Peyer's patch (tissue), 4 donors: ENCODE results near the gene AUNIP. TPM values are rescaled to one million over a fixed set of nuclear protein-coding genes. Genes with fewer than 3 reads are reported as not detected.
A peak's percentile ranks its signal among the peaks of the same experiment; 100 is the strongest.

Experiments used
- DNase-seq, 3 donors: peaks; one replicate each; pipeline ENCODE4 v3.0.0-alpha.2; 2017 to 2019
- H3K27ac ChIP-seq, 4 donors: fragments of 200-600 bp; sonication (generic); one replicate each; pipeline ENCODE4 v1.5.1; 2016 to 2019
- H3K27me3 ChIP-seq, 2 donors: fragments of 200-600 bp; sonication (generic); one replicate each; pipeline ENCODE4 v1.5.1; 2019
- H3K36me3 ChIP-seq, 3 donors: fragments of 200-600 bp; sonication (generic); one replicate each; pipeline ENCODE4 v1.5.1; 2016 to 2019
- H3K4me1 ChIP-seq, 4 donors: fragments of 200-600 bp; sonication (generic); one replicate each; pipeline ENCODE4 v1.5.1; 2016 to 2019
- H3K4me3 ChIP-seq, 4 donors: fragments of 200-600 bp; sonication (generic); 1 replicate in 3 of 4; 2 replicates in 1 of 4; pipeline ENCODE4 v1.5.1; 2016 to 2019; ENCODE audit warnings: mild to moderate bottlenecking in 1 of 4
- H3K9me3 ChIP-seq, 4 donors: fragments of 200-600 bp; sonication (generic); one replicate each; pipeline ENCODE4 v1.5.1; 2016 to 2019; ENCODE audit warnings: mild to moderate bottlenecking in 1 of 4
- POLR2A ChIP-seq, 2 donors: fragments of 450-650 bp; IDR thresholded peaks; one replicate each; pipeline ENCODE4 v1.5.1; 2017; ENCODE audit warnings: antibody characterized with exemption in 2 of 2, mild to moderate bottlenecking in 2 of 2, moderate library complexity in 2 of 2
- total RNA-seq, 4 donors: library from RNA; depleted of rRNA; stranded (reverse); fragments of >200 nt; gene quantifications; one replicate each; pipeline ENCODE4 v1.1.0, GENCODE V29; 2016
- TF ChIP-seq, protein P1 (sequence below), 6 experiments: fragments of 450-650 bp in 4 of 6; fragments of 200-600 bp in 2 of 6; sonication (generic) in 1 of 6; IDR thresholded peaks; one replicate each; pipeline ENCODE4 v1.5.1; 2017 to 2019; ENCODE audit warnings: antibody characterized with exemption in 6 of 6, mild to moderate bottlenecking in 3 of 6, moderate library complexity in 1 of 6

The AUNIP gene
- total RNA-seq, 4 donors from 2014 or later, result 0.95 to 1.6 TPM; not detected in 2

DNA sequence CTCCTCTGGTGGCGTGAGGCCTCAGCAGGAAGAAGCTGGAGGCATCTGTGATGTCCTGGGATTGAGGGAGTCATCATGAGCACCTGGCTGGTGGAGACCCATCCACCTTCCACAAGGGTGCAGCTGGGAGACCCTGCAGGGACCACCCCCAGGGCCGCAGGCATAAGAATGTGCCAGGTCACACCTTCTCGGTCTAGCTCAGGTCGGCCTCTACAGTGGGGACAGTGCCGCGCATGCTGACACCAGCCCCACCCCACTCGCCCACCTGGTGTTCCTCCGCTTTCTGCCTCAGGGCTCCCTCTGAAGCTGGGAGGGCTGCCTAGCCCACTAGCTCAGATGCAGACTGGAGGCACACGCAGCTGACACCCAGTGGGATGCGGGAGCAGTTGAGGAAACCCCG, 22.0 kb upstream of the AUNIP start:
- Histone ChIP-seq H3K27me3 (no peaks in the 10 kb centered on the region), H3K4me1 (peaks cover 0 to 1% (median under 1%) of the 10 kb centered on the region in 4 donors), H3K27ac (no peak overlapping the region), H3K9me3 (no peaks in the 10 kb centered on the region), H3K36me3 (no peaks in the 10 kb centered on the region), H3K4me3 (no peak overlapping the region)
- DNase-seq, result no peak
- TF ChIP-seq POLR2A (IDR thresholded peaks at IDR 0.05), result no peak

GRCh38 chr1:25880518-25880917, 21.3 kb upstream of the AUNIP start:
- Histone ChIP-seq H3K4me3 (no peak overlapping the region), H3K27me3 (no peaks in the 10 kb centered on the region), H3K27ac (no peak overlapping the region), H3K9me3 (no peaks in the 10 kb centered on the region), H3K4me1 (peaks cover 0 to 8% (median 3%) of the 10 kb centered on the region in 4 donors), H3K36me3 (no peaks in the 10 kb centered on the region)
- no peak for DNase-seq
- TF ChIP-seq, protein P1, sequence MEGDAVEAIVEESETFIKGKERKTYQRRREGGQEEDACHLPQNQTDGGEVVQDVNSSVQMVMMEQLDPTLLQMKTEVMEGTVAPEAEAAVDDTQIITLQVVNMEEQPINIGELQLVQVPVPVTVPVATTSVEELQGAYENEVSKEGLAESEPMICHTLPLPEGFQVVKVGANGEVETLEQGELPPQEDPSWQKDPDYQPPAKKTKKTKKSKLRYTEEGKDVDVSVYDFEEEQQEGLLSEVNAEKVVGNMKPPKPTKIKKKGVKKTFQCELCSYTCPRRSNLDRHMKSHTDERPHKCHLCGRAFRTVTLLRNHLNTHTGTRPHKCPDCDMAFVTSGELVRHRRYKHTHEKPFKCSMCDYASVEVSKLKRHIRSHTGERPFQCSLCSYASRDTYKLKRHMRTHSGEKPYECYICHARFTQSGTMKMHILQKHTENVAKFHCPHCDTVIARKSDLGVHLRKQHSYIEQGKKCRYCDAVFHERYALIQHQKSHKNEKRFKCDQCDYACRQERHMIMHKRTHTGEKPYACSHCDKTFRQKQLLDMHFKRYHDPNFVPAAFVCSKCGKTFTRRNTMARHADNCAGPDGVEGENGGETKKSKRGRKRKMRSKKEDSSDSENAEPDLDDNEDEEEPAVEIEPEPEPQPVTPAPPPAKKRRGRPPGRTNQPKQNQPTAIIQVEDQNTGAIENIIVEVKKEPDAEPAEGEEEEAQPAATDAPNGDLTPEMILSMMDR (IDR thresholded peaks at IDR 0.05), result no peak
- no peak for TF ChIP-seq POLR2A (IDR thresholded peaks at IDR 0.05)

DNA sequence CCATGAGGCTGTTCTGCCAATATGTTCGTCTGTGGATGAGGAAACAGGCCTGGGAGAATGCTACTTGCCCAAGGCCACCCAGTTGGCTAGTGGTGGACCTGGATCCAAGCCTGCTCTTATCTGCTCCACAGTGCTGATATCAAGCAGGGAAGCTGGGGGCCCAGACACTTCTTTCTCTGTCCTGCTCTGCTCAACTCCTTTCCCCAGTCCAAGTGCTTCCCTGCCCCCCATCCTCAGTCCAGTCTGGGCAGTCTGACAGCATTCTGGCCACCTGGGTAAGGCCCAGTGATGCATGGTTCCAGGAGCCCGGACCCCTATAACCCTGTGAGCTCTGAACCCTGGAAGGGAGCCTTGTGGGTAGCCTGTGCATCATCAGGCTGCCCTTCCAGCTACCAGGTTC, 20.4 kb upstream of the AUNIP start:
- no peaks in the 10 kb centered on the region for H3K9me3 ChIP-seq
- H3K4me1 ChIP-seq, result peaks cover 0 to 13% (median 6%) of the 10 kb centered on the region in 4 donors
- DNase-seq, result peak in 1 of 3 donors; percentile 36
- H3K4me3 ChIP-seq, result no peak overlapping the region
- H3K27me3 ChIP-seq, result no peaks in the 10 kb centered on the region
- H3K36me3 ChIP-seq, result no peaks in the 10 kb centered on the region
- no peak overlapping the region for H3K27ac ChIP-seq
- TF ChIP-seq POLR2A (IDR thresholded peaks at IDR 0.05), result no peak
- TF ChIP-seq, protein P1 (IDR thresholded peaks at IDR 0.05), result no peak

DNA sequence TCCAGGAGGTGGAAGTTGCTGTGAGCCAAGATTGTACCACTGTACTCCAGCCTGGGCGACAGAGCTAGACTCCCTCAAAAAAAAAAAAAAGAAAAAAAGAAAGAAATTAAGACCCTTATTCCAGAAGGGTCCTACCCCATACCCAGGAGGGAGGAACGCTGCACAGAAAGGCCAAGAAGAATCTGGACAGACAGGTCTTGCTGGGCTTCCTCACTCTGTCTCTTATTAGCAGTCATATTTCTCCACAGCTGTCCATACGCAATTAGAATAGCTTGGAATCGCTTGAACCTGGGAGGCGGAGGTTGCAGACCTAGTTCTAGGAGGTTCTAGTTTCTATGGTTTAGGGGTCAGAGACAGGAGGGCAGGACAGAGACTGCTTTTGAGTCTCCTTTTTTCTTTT, 19.4 kb upstream of the AUNIP start:
- Histone ChIP-seq H3K27me3 (no peaks in the 10 kb centered on the region), H3K27ac (no peak overlapping the region), H3K36me3 (no peaks in the 10 kb centered on the region), H3K4me3 (no peak overlapping the region), H3K4me1 (peaks cover 0 to 21% (median 9%) of the 10 kb centered on the region in 4 donors), H3K9me3 (no peaks in the 10 kb centered on the region)
- TF ChIP-seq, protein P1 (IDR thresholded peaks at IDR 0.05), result no peak
- TF ChIP-seq POLR2A (IDR thresholded peaks at IDR 0.05), result no peak
- no peak for DNase-seq

DNA sequence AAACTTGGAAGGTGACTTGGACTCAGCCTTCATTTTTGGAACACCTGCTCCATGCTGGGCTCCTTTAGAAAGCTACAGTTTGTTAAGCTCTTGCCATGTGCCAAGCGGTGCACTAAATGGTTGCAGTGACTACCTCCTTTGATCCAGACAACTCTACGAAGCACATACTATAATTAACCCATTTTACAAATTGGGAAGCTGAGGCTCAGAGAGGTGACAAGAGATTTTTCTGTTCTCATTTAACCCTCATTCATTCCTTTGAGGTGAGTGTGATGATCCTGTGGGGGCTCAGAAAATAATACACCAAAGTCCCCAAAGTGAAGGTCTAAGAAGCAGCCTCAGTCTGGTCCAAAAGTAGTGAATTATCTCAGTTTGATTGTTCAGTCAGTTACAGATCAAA, 17.9 kb upstream of the AUNIP start:
- Histone ChIP-seq H3K36me3 (no peaks in the 10 kb centered on the region), H3K9me3 (no peaks in the 10 kb centered on the region), H3K27me3 (no peaks in the 10 kb centered on the region), H3K27ac (no peak overlapping the region), H3K4me1 (peaks cover 0 to 35% (median 16%) of the 10 kb centered on the region in 4 donors), H3K4me3 (no peak overlapping the region)
- no peak for TF ChIP-seq POLR2A (IDR thresholded peaks at IDR 0.05)
- TF ChIP-seq, protein P1 (IDR thresholded peaks at IDR 0.05), result no peak
- no peak for DNase-seq

GRCh38 chr1:25876693-25877077, 17.4 kb upstream of the AUNIP start:
- Histone ChIP-seq H3K27me3 (no peaks in the 10 kb centered on the region), H3K4me3 (no peak overlapping the region), H3K9me3 (no peaks in the 10 kb centered on the region), H3K27ac (no peak overlapping the region), H3K4me1 (peaks cover 2 to 40% (median 18%) of the 10 kb centered on the region in 4 donors), H3K36me3 (no peaks in the 10 kb centered on the region)
- no peak for DNase-seq
- TF ChIP-seq, protein P1 (IDR thresholded peaks at IDR 0.05), result no peak
- no peak for TF ChIP-seq POLR2A (IDR thresholded peaks at IDR 0.05)
